Measurements from ENCODE around the gene GRID1.

GRID1 gene

DNA sequence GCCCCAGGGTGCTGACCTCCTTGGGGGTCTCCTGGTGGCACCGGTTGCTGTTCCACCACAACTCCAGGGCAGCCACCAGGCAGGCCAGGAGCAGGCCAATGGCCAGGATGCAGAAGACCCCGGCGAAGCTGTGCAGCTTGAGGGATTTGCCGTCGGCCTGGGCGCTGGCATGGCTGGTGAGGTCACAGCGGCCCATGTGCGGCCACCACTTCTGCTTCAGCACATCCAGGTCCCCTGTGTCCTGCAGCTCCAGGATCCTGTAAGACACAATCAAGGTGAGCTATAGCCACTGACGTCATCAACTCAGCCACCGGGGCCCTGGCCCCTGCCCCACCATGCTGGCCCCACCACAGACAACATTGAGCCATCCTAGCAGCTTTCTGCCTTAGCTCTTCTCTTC, 753.2 kb downstream of the GRID1 start:
- DNase-seq (ENCODE audit: low spot score), result no peak

DNA sequence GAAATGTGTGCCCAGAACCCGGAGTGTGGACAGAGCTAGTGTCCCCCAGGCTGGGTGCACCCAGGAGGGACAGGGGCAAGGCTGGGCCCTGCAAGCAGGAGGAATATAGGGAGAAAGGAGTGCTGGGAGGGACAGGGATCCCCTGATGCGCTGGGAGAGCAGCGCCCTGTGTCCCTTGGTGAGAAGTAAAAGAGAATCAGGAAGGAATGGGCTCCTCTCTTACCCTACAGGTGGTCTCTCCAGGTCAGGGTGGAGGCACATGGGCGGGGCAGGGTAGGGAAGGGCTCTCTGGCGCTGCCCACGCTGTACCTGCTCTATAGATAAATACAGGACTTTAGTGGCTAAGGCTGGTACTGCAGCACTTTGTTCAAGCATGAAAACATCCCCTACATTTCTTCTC, 753.8 kb downstream of the GRID1 start:
- no peak for DNase-seq (ENCODE audit: low spot score)

DNA sequence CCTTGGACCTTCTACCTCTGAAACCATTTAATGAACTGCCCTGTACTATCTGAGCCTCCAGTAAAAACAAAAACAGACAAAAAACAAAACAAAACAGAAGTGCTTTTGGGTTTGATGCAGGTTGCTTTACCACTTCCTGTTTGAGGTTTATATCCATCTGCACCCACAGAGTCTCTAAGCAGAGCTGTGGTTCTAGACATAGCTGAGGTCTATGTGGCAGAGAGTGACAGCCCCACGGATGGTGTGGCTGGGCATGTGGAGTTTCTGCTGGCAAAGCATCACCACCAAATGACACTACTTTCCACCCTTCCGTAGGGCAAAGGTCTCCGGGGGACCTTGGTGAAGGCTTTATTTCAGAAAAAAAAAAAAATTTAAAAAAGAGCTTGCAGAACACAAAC, 754.2 kb downstream of the GRID1 start:
- no peak for DNase-seq (ENCODE audit: low spot score)

DNA sequence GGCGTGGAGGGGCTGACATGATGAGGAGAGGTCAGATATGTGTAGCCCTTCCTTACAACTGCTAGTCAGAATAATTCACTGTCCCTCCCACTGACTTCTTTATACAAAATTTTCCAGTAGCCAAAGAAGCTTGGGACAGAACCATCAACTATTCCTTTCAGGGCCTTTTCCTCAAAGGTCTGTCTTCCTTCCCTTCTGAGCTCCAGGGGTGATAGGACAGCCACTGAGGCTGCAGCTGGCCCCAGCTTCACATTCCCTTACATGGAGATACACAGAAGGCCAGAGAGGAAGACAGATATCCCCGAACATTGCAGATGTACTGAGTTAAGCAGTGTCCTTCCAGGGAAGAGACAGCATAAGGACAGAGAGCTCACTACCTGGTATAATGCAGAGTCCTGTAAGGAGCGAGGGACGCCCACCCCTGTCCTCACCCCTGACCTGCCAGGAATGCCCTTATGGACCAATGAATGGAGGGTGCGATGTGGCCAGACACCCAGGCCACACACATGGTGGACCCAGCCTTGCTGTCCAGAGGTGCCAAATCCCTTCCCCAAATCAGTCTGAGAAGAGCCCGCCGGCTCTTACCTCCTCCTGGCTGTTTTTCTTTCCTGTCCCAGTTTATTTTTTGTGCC, 754.7 kb downstream of the GRID1 start:
- no peak for DNase-seq (ENCODE audit: low spot score)

DNA sequence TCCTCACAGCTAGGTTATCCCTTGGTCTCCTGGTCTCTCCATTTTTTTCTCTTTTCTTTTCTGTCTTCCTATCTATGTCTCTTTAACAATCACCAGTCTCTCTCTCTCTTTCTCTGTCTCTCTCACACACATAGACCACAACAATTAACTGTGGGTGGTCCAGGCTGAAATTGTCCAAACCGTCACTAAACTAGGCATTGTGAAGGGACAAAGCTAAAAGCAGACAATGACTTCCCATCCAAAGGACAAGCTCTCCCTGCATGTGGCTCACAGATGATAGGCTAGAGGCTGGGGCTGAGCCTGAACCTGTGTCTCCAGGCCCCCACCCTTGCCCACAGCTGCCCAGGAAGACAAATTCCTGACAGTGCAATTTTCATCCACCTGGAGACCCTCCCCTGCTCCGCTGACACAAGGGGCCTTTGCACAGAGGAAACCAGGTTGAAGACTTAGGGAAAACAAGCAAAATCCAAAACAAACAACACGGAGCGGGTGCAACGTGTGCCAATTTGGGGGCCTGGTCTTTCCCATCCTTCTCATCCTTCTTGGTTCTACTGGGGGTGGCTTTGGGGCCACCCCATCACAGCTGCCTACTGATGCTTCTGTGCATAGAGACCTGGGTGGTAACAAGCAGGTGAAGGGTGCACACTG, 755.4 kb downstream of the GRID1 start:
- no peak for DNase-seq (ENCODE audit: low spot score)

DNA sequence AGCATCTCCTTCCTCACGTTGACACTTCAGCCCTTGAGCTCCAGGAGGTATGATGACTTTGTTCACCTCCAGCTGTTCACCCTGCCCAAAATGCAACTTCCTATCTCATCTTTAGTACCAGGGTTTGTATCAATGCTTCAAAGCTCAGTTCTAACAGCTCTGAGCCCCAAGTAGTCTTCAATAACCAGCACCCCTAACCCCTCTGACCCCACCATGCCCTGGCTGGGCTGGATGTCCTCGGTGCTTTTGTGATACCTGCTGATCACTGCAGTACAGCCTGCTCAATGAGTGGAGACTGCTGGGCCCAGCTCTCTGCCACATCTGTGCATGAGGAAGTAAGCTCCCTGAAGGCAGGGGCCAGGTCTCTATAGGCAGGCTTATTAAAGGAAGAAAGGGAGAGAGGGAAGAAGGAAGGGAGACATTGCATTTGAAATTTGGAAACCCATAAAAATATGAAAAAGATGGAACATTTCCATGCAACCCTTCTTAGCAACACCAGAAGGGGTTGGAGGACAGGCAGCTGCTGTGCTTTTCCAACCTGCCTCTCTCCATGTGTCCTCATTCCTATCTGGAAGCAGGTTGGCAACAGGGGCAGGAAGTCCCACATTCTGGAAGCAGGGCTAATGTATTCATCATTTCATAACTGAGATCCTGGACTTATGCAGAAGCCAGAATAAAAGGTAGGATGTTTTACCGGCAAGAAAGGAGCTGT, 756.1 kb downstream of the GRID1 start:
- no peak for DNase-seq (ENCODE audit: low spot score)

DNA sequence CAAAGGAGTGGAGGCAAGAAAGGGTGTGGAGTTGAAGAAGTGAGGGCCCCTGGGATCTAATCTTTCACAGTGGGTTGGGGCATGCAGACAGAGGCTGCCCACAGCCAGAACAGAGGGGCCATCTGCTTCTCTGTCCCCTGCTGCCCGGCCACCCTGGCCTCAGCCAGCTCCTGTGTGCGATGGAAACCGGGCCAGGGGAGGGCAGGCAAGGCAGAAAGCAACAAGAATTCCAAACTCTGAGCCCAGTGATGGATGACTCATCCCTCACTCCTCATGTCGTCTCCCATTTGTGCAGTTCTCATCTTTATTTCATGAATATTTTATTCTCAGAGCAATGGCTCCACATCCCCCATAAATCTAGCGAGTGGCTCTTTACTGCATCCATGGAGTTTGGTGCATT, 757.1 kb downstream of the GRID1 start:
- DNase-seq (ENCODE audit: low spot score), result no peak

DNA sequence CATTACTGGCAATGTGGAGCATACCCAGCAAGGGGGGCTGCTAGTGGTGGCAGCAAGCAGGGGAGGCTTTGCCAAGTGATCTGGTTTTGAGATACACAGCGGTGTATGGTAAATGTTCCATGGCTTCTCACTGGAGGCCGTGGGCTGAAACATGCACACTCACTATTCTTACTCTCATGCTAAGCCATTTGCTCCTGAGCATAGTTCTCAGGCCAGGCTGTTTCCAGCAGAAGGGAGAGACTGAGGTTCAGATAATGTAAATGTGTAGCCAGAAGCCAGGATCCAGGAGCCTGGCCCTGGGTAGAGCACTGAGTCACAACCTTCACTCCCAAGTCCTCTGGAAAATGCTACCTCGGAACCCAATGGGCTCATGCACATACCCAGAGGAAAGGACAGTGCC, 757.9 kb downstream of the GRID1 start:
- no peak for DNase-seq (ENCODE audit: low spot score)

DNA sequence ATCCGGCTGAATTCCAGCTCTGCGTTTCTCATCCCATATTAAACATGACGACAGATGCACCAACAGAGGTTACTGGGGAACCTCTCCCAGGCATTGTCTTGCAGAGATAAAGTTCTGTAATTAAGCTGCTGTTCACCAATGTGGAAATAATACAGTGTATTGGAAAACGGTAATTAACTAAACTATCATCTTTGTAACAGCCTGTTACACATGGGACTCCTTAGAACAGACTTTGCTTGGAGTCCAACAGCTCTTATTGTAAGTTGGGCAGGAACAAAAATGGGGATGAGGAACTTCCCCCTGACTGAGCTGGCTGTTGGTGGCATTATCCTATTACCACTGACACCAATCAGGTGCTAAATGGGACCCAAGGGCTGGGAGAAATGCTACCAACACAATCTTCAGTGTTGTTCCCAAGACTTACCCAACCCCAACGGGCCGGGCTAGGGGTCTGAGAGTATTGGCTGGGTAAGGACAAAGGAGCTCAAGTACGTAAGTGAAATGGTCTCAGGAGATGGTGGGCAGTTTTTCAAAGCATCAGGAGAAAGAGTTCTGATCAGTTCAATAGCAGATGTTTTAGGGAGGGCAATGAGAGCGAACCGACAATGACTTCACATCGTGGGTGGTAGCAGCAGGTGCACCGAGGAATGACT, 759.4 kb downstream of the GRID1 start:
- DNase-seq (ENCODE audit: low spot score), result no peak

DNA sequence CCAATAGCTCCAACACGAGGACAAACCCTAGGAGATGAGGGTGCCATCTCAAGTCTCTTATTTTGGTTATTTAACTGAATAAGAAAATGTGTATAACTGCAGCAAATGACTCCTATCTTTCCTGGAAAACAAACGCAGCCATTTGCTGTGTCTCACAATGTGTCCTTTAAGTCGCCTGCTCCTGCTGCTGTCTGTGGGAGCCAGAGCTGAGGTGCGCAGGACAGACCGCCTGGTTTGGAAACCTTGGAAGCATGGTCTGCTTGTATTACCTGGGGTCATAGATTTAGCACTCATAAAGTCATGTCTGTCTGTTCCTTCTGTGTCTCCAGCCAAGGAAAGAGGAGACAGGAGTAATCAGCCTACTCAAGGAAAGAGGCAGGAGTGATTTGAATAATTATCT, 760.2 kb downstream of the GRID1 start:
- DNase-seq (ENCODE audit: low spot score), result no peak

DNA sequence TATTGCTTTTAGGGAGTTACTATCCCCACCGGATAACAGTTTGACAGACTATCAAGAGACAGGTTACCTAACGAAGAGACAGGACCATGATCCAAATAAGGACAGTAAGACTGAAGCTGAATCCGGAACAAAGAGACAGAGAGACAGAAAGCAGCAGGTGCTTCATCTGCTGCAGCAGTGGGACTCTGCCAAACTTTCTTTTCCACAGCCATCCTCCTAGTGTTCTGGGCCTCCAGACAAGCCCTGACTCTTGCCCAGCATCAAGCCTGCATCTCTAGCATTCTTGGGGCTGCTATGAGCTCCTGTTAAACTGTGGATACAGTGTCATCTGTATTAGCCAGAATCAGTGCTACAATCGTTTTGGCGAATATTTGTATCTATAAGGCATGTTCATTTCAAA, 761.7 kb downstream of the GRID1 start:
- DNase-seq (ENCODE audit: low spot score), result no peak

DNA sequence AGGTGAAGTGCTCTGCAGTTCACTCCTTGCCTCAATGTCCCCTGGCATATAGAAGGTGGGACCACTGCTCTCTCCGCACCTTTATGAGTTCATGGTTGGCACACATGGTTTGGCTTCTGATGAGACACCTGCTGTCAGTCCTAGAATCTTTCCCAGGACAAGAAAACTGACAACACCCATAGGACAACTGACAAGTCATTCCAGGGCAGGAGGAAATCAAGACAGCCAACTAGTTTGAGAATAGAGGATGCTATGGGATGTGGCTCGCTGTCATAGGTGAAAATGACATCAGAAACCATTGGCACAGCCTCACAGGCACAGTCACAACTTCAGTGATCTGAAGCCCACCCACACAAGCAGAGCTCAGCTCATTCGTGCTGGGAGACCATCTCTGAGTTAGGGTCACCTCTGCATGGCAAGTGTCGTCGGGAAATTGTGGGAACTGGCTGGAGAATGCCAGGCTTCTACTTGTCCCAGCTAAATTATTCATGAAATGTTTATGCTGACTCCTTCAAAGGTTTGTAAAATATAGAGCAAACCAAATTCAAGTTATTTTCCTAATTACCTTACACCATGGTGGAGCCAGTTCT, 762.4 kb downstream of the GRID1 start:
- no peak for DNase-seq (ENCODE audit: low spot score)

DNA sequence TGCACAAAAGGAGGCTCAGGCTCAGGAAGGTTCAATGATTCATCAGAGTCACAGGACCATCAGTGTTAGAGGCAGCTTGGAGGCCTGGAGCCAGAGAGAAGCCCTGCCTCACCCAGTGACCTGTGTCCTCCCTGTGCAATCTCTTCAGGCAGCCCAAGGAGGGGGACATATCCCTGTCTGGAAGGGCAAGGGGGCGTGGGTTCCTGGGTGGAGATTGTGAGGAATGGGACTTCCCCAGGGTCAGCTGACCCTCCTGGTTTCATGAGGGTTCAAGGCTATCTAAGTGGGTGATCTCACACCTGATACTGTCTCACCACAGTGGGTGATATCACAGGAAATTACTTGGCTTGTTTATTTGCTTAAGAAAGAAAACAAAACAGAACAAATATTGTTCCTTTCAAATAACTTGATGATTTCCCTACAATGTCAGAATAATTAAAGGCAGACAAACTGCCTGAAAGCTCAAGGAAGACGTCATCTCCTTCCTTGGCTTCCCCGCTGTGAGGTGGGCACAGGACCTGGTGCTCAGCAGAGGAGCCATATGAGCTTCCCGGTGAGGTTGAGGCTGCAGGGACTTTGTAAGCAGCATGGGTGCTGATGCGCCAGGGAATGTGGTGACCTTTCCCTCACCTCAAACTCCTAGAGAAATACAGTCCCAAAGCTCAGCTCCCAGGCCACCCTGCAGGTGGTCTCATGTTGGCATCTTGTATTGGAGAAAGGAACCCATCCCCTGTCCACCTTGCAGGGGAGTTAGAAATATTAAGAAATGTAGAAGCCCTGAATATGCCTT, 763.2 kb downstream of the GRID1 start:
- no peak for DNase-seq (ENCODE audit: low spot score)

DNA sequence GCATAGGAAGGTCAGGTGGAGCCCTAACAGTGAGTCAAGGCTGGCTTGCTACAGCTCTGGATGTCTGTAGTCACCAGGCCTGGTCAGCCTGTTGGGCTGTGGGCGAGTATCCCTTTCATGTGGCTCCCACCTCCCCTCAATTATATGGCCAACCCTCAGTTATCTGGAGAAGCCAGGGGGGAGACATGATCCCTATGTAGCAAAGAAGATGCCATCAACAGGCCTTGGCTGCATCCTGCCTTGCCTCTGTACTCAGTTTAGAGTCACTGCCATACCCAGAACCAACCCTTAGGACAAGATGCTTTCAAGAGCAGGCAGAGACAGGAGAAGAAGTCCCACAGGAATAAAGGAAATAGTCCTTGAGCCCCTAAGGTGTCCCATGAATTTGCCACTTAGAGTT, 763.9 kb downstream of the GRID1 start:
- DNase-seq (ENCODE audit: low spot score), result no peak

DNA sequence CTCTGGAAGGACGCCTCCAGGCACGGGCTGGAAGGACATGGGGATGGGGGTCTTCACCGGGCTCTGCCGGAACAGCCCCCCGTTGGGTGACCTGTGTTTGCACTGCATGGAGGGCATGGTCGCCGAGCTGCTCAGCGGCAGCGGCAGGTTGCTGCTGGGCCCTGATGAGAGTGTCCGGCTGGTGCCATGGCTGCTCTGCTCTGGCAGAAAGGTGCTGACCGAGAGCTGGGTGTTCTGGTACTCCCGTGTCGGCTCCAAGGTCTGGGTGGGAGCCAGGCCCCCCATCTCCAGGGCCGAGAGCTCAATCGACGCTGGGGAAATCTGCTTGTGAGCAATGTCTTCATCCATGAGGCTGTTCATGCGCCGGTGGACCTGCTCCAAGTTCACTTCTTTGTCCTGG, 764.3 kb downstream of the GRID1 start:
- no peak for DNase-seq (ENCODE audit: low spot score)

DNA sequence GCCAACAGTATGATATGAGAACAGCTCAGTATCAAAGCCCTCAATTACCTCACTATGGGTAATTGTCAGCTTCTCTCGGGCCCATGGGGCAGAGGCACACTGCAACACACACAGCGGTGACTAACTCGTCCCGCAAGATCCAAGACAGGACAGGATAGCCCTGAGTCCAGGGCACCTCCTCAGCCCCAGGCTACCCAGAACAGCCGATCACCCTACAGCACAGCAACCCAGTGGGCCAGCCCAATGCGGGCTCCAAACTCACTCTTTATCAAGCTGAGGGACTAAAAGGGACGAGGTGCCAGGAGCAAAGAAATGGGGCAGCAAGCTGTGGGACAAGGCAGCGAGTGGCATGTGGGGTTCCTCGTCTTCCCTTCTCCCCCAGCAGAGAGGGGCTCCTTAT, 765.1 kb downstream of the GRID1 start:
- DNase-seq (ENCODE audit: low spot score), result no peak

DNA sequence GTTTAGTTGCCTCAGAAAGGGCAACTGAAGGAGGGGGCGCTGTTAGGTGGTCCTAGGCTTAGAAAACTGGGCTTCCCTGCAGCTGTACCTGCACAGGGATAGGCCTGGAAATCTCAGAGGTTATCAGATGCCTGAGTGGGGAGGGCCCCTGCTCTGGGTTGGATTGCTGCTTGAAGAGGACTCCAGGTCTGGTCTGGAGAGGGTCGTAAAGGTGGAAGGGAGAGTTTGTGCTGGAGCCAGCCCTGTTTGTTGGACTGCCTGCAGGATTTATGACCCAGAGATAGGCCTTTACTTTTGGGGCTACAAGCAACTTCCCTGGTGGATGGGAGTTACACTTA, 765.9 kb downstream of the GRID1 start:
- no peak for DNase-seq (ENCODE audit: low spot score)

DNA sequence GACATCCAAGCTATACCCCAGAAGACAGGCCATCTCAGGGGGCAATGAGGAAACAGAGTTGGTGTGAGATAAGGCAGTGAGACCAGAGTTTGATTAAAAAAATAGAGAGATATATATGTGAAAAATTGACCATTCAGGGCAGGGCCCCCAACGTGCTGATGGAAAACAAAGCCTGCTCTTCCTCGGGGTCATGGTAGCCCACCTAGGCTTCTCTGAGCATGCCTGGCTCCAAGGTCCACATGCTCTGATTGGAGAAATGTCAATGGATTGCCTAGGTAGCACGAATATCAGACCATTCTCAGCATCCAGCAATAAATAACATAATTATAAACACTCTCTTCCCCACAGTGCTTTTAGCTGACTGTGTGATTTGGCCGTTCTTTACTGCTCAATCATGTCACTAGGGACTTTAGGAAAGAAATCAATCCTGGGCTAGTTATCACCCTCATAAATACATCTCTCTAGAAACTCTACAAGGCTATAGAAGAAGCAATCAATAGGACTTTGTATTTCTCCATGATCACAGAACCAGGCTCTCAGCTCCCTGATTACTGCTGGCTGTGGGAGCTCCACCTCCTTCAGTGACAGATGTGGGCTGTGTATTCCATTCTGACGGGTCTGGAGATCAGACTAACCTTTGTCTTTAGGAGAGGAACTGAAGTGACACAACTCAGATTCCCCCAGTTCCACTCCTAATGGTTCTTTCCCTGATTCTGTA, 766.4 kb downstream of the GRID1 start:
- no peak for DNase-seq (ENCODE audit: low spot score)

DNA sequence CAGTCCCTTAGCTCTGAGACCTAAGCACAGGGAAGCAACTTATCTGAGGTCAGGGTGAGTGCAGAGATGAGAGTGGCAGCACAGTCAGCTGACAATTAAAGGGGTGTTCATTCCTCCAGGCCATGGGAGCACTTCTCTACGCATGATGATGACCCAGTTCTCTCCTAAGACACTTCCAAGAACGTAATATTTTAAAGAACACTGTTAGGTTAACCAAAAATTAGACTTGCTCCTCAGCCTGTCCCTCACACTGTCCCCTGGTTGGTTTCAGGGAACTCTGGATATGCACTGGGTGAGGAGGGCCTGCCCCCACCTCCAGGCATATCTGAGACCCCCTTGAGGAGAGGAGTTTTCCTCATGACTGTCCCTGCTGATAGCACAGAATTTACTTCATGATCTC, 767.5 kb downstream of the GRID1 start:
- DNase-seq (ENCODE audit: low spot score), result no peak

DNA sequence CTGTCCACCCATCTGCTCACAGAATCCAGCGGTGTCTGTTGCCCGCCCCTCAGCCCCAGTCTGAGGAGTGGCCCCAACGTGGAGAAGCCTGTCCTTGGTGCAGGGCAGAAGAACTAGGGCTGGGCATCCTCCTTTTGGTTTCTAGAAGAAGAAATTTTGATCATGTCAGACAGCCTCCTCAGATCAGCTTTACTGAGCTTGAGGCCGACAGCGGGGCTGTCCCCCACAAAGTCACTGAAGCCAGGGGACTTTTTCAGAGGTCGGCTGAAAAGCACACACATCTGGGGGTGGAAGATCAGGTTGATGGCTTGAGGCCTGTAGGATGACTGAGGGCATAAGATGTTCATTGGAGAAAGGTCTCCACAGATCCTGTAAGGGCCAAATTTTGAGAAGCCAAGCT, 767.9 kb downstream of the GRID1 start:
- no peak for DNase-seq (ENCODE audit: low spot score)

DNA sequence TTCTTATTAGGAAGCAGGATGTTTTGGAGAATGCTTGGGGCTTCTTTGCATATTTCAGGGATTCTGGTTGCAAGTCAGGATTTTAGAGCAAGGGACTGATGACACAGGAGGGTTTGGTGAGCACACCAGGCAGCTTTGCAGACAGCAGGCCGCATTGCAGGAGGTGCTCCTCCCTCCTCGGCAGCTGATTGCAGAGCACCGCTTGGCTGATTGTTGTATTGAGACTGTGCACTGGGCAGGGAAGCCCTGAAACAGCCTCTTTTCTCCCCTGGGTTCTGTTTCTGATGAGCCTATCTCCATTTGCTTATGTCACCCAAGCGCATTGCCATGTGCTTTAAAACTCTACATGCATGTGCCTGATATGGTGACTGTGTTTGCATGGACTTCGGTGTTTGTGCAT, 769.6 kb downstream of the GRID1 start:
- no peak for DNase-seq (ENCODE audit: low spot score)
